AG04450 (cell line): ENCODE data around the gene FKBP9. TPM values are rescaled to one million over a fixed set of nuclear protein-coding genes. Genes with fewer than 3 reads are reported as not detected.

Source experiments
- CTCF ChIA-PET: fragments of 300-600, 350-600 bp; formaldehyde crosslinking; extraction: SDS; loops from one replicate; lab custom pipeline; 2022; ENCODE audit warnings: antibody characterized with exemption, inconsistent platforms; lab: Charles Lee
- POLR2A ChIA-PET: fragments of 350-600 bp; formaldehyde crosslinking; extraction: SDS; loops from one replicate; lab custom pipeline; 2021; ENCODE audit warnings: antibody characterized with exemption, inconsistent platforms; lab: Yijun Ruan, JAX
- DNase-seq: peaks from one replicate; pipeline ENCODE4 v3.0.0-alpha.2; 2011; ENCODE audit warnings: low read depth, low spot score
- H3K27ac ChIP-seq: one replicate; pipeline ENCODE4 v1.5.1; 2012; ENCODE audit warnings: low read depth, low read length, control low read depth
- H3K27me3 ChIP-seq: one replicate; pipeline ENCODE4 v1.6.0; 2012; ENCODE audit warnings: low read length; ENCODE audit not compliant: control insufficient read depth, insufficient read depth
- H3K4me3 ChIP-seq: 2 replicates; pipeline ENCODE4 v1.5.1; 2011; ENCODE audit warnings: mild to moderate bottlenecking, low read depth, low read length, control low read depth
- H3K9me3 ChIP-seq: 2 replicates; pipeline ENCODE4 v1.5.1; 2012; ENCODE audit warnings: low read length; ENCODE audit not compliant: control insufficient read depth, insufficient read depth
- polyA plus RNA-seq: library from polyadenylated mRNA; depleted of rRNA; stranded (reverse); fragments of >200 nt; gene quantifications from 2 replicates; pipeline ENCODE4 v1.2.3, GENCODE V29; 2011
- TF ChIP-seq, protein P1 (sequence below): IDR thresholded peaks from 2 replicates; pipeline ENCODE4 v1.5.1; 2011; ENCODE audit warnings: low read depth, low read length, control low read depth, inconsistent platforms

FKBP9 gene
- polyA plus RNA-seq, 1 experiment: 204 TPM

- Histone ChIP-seq H3K27ac (no peak overlapping the region), H3K9me3 (no peaks in the 10 kb centered on the region), H3K4me3 (no peak overlapping the region), H3K27me3 (no peaks in the 10 kb centered on the region)
- no peak for DNase-seq
- CTCF ChIA-PET: interaction anchor here (1.1 to 2.6 kb wide), 6 partner anchors 10 to 248 kb away, joined by 4 to 26 read pairs (median 6); no protein-coding TSS in a partner anchor
- TF ChIP-seq, protein P1, sequence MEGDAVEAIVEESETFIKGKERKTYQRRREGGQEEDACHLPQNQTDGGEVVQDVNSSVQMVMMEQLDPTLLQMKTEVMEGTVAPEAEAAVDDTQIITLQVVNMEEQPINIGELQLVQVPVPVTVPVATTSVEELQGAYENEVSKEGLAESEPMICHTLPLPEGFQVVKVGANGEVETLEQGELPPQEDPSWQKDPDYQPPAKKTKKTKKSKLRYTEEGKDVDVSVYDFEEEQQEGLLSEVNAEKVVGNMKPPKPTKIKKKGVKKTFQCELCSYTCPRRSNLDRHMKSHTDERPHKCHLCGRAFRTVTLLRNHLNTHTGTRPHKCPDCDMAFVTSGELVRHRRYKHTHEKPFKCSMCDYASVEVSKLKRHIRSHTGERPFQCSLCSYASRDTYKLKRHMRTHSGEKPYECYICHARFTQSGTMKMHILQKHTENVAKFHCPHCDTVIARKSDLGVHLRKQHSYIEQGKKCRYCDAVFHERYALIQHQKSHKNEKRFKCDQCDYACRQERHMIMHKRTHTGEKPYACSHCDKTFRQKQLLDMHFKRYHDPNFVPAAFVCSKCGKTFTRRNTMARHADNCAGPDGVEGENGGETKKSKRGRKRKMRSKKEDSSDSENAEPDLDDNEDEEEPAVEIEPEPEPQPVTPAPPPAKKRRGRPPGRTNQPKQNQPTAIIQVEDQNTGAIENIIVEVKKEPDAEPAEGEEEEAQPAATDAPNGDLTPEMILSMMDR: no peak
- POLR2A ChIA-PET: no interaction called here
Measured at GRCh38 chr7:33048704-33049103, 91.5 kb downstream of the FKBP9 start.

GRCh38 chr7:33050535-33051318 lies 93.5 kb downstream of the FKBP9 start:
- Histone ChIP-seq H3K27ac (no peak overlapping the region), H3K4me3 (no peak overlapping the region), H3K27me3 (no peaks in the 10 kb centered on the region), H3K9me3 (no peaks in the 10 kb centered on the region)
- POLR2A ChIA-PET: no interaction called here
- no peak for DNase-seq
- TF ChIP-seq, protein P1: peak; percentile 75
- CTCF ChIA-PET: interaction anchor here (1.4 to 2.6 kb wide), 4 partner anchors 86 to 250 kb away, joined by 3 to 26 read pairs (median 6); no protein-coding TSS in a partner anchor

DNA sequence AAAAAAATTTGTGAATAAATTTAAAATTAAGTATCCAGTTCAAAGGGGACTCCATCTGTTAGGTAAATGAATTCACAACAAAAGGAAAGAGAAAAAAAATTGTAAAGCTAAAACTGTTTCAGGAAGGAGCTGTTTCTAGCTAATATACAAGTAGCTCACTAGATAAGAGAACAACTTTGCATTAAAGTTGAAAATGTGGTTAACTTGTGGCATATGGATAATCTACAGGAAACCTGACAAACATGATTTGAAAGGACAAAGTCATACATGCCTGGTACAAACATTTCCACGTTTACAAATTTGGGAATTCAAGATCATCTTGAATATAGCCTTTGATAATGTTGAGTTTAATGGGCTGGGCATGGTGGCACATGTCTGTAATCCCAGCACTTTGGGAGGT lies 96.5 kb downstream of the FKBP9 start:
- H3K27ac ChIP-seq: no peak overlapping the region
- no peak overlapping the region for H3K4me3 ChIP-seq
- TF ChIP-seq, protein P1: no peak
- ChIA-PET POLR2A (interaction anchor here (0.6 to 0.8 kb wide), 2 partner anchors 9 to 38 kb away, joined by 3 read pairs; partner anchors contain the start of gene NT5C3A), CTCF (interaction anchor here (3.4 kb wide), 1 partner anchor 208 kb away, joined by 18 read pairs; no protein-coding TSS in a partner anchor)
- no peaks in the 10 kb centered on the region for H3K9me3 ChIP-seq
- no peaks in the 10 kb centered on the region for H3K27me3 ChIP-seq
- DNase-seq: no peak

DNA sequence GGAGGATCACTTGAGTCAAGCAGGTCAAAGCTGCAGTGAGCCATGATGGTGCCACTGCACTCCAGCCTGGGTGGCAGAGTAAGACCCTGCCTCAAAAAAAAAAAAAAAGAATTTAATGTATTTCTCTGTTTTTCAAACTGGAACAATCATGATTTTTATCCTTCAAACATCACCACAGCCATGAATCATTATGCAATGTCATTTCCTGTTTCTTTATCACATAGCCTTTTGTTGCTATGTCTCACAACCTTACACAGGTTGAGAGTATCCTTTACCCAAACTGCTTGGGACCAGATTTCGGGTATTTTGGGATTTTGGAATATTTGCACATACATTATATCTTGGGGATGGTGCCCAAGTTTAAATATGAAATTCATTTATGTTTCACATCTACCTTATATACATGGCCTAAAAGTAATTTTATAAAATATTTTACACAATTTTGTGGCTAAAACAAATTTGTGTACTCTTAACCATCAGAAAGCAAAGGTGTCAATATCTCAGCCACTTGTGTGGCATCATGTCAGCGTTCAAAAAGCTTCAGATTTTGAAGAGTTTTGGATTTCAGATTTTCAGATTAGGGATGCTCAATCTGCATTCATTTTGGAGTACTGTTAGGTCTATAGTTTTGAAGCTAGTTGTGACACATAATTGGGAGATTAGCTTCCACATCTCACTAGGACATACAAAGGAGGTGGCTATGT lies 97.2 kb downstream of the FKBP9 start:
- ChIA-PET CTCF (interaction anchor here (3.4 kb wide), 1 partner anchor 208 kb away, joined by 18 read pairs; no protein-coding TSS in a partner anchor), POLR2A (interaction anchor here (0.6 to 0.8 kb wide), 2 partner anchors 8 to 37 kb away, joined by 3 read pairs; partner anchors contain the start of gene NT5C3A)
- no peaks in the 10 kb centered on the region for H3K9me3 ChIP-seq
- no peak overlapping the region for H3K27ac ChIP-seq
- DNase-seq: no peak
- no peak overlapping the region for H3K4me3 ChIP-seq
- TF ChIP-seq, protein P1: no peak
- H3K27me3 ChIP-seq: no peaks in the 10 kb centered on the region
